Stimulated activated CD8-positive, alpha-beta memory T cell treated with anti-CD3 and anti-CD28 coated beads, Interleukin-12 subunit alpha, Interleukin-12 subunit beta, amount 100 ng/mL, for 1 hour (primary cell): ENCODE measurements around the gene CCER1.
"Not testable (repeated sequence)": the region's sequence is repeated elsewhere in the genome, so short reads cannot be mapped to it uniquely, and the experiment has no call there.

Experiments
- DNase-seq: peaks from one replicate; pipeline ENCODE4 v3.0.0-alpha.2; 2020; ENCODE audit warnings: low read depth

The CCER1 gene

GRCh38 chr12:90954921-90955320 lies at the start of gene CCER1:
Gene CCER1 (minus strand): TSS chr12:90955176. CDS start chr12:90954742, 434 bp downstream.
- no peak for DNase-seq

GRCh38 chr12:91003737-91004136 lies 48.8 kb upstream of the CCER1 start:
- no peak for DNase-seq

- no peak for DNase-seq
These were observed 46.3 kb upstream of the CCER1 start for GRCh38 chr12:91001306-91001705.

GRCh38 chr12:90999966-91000365 lies 45.0 kb upstream of the CCER1 start:
- no peak for DNase-seq

- no peak for DNase-seq
These were observed 44.6 kb upstream of the CCER1 start for GRCh38 chr12:90999527-90999926.

- DNase-seq, result no peak
These were observed 40.0 kb upstream of the CCER1 start for GRCh38 chr12:90995010-90995409.

- DNase-seq, result no peak
These were observed 37.0 kb upstream of the CCER1 start for GRCh38 chr12:90991952-90992465.

- no peak for DNase-seq
These were observed 35.6 kb upstream of the CCER1 start for GRCh38 chr12:90990611-90991010.

- no peak for DNase-seq
These were observed 34.7 kb upstream of the CCER1 start for GRCh38 chr12:90989686-90990111.

- no peak for DNase-seq
These were observed 32.5 kb upstream of the CCER1 start for GRCh38 chr12:90987520-90987919.

GRCh38 chr12:90987101-90987500 lies 32.1 kb upstream of the CCER1 start:
- no peak for DNase-seq

- DNase-seq, result not testable (repeated sequence)
These were observed 30.4 kb upstream of the CCER1 start for GRCh38 chr12:90985331-90985730.

- DNase-seq, result no peak
These were observed 29.1 kb upstream of the CCER1 start for GRCh38 chr12:90984114-90984513.

GRCh38 chr12:90982170-90982569 lies 27.2 kb upstream of the CCER1 start:
- DNase-seq, result no peak

GRCh38 chr12:90979951-90980350 lies 25.0 kb upstream of the CCER1 start:
- no peak for DNase-seq

GRCh38 chr12:90979019-90979418 lies 24.0 kb upstream of the CCER1 start:
- no peak for DNase-seq

GRCh38 chr12:90978117-90978770 lies 23.3 kb upstream of the CCER1 start:
- no peak for DNase-seq

GRCh38 chr12:90977224-90977623 lies 22.2 kb upstream of the CCER1 start:
- no peak for DNase-seq

- no peak for DNase-seq
These were observed 19.3 kb upstream of the CCER1 start for GRCh38 chr12:90974286-90974685.

- DNase-seq, result no peak
These were observed 17.2 kb upstream of the CCER1 start for GRCh38 chr12:90972226-90972625.

- DNase-seq, result no peak
These were observed 15.9 kb upstream of the CCER1 start for GRCh38 chr12:90970911-90971310.

GRCh38 chr12:90970471-90970870 lies 15.5 kb upstream of the CCER1 start:
- no peak for DNase-seq

GRCh38 chr12:90969851-90970250 lies 14.9 kb upstream of the CCER1 start:
- DNase-seq, result no peak

- DNase-seq, result no peak
These were observed 14.4 kb upstream of the CCER1 start for GRCh38 chr12:90969346-90969745.
